ENCODE measurements around the gene SYT7.

DNA sequence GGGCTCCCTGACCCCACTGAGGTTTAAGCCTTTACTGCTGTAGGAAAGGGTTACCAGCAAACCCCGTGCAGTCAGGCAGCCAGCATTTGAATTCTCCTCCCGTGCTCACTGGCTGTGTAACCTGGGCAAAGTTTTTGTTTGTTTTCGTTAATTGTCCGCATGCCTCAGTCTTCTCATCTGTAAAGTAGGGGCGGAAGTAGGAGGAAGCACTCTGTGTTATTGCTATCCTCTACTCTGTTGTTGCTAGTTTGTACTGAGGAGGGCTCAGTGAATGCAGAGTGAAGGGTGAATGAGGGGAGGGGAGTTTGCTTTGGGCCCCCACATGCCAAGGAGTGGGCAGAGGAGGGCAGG is 14.0 kb upstream of the SYT7 start:
- no peak for TF ChIP-seq POLR2A (IDR thresholded peaks at IDR 0.05; ENCODE audit: low read depth, low read length)
- no peak for TF ChIP-seq POLR2AphosphoS5 (IDR thresholded peaks at IDR 0.05; ENCODE audit: low read depth, low read length)
- TF ChIP-seq TAF1 (IDR thresholded peaks at IDR 0.05; ENCODE audit: borderline replicate concordance, low read depth, low read length): no peak

All from GM12892 (cell line).